HG03095 (cell line): ENCODE results near the gene ADCY5.
"Not testable (repeated sequence)": the region's sequence is repeated elsewhere in the genome, so short reads cannot be mapped to it uniquely, and the experiment has no call there.

ENCODE experiments used
- ATAC-seq: cut with Tn5 transposase; IDR thresholded peaks from one replicate; pipeline ENCODE4 v1.9.1; 2021; ENCODE audit warnings: moderate library complexity; ENCODE audit not compliant: unreplicated experiment

ADCY5 gene

DNA sequence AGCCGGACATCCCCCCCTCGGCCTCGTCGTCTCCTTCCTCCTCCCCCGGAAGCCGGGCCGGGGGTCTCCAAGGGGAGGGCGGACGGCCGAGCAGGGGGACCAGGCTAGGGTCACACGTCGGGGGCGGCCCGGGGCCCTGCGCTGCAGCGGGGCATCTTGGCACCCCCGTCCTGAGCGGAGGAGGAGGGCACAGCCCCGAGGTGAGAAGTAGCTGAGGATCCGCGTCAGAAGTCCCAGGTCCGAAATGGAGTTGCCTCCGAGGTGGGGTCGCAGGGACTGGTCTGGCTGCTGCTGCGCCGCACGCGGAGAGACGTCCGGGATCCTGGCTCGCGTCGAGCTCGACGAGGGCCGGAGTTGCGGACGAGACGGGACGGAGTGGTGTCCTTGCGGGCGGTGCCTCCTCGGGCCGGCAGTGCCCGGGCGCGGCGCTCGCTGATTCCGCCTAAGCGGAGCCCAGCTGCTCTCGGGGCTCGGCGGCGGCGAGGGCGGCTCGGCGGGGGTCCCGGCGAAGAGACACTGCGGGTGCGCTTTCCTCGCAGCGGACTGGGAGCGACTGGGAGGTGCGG is at the start of gene ADCY5:
Gene ADCY5 (minus strand): TSS at position 555 of the 566 bp plus-strand sequence. CDS start 545 bp downstream, at position 10.
- ATAC-seq: no peak

DNA sequence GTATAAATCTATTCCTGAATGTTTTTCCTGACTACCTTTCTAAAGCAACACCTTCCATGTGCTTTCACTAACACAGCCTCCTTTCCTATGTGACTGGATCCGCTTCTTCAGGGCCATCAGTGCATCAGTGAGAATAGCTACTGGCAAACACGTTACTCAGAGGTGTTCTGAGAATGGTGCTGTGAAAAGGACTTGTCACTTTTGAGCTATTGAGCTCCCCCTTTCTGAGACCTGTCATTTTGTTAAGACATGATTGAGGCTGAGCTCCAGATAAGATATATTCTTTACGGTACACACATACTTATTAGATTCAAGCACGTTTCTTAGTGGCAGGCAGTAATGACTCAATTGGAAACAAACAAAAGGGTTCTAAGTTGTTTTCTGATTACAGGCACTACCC is 45.0 kb upstream of the ADCY5 start:
- no peak for ATAC-seq

DNA sequence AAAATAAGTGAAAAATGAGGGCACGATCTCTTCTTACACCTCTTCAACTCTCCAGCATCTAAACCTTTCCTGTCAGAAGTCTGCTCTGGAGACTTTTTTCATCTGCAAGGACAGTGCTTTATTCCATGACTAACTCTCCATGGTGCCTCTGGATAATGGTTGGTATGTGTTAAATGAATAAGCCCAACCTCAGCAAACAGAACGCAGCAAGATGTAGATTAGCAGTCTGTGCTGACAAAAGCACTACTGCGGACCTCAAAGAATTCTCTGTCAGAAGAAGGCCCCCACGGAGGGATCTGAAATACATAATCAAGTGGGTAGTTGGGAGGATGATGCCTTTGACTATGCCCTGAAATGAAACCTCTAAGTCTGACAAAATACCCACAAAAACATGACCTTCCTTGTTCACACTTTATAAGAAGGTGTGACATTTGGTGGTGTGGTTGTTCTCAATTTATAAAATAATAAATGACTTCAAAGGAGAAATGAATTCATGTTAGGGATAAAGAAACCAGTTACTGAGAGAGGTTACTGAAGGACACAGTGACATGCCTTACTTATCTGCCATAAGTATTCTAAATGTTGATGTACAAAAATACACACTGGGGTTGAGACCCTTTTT is 43.2 kb upstream of the ADCY5 start:
- no peak for ATAC-seq

DNA sequence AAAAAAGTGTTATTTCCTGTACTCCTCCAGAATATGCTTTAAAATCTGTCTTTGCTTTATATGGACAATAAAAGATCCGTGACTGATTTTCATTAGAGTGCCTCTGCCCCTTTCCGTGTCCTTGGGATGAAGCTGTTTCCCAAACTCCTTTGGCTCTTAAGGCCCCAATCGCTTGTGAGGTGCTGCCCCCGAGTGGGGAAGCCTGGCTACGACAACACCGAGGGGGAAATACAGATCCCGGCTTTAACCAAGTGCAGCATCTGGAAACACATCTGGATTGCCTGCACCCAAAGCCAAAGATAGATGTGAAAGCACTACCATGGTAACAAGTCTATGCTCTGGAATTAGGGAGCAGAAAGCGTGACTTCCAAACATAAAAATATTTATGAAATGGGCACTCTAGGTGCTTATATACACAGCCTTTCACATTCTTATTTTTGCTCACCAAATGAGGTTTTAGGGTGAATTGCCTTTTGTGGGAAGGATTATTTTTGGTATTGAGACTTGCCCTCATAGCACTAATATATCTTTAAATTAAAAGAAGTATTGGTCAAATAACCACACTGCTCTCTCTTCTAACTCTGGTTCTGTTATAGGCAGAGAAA is 40.6 kb upstream of the ADCY5 start:
- ATAC-seq: no peak

DNA sequence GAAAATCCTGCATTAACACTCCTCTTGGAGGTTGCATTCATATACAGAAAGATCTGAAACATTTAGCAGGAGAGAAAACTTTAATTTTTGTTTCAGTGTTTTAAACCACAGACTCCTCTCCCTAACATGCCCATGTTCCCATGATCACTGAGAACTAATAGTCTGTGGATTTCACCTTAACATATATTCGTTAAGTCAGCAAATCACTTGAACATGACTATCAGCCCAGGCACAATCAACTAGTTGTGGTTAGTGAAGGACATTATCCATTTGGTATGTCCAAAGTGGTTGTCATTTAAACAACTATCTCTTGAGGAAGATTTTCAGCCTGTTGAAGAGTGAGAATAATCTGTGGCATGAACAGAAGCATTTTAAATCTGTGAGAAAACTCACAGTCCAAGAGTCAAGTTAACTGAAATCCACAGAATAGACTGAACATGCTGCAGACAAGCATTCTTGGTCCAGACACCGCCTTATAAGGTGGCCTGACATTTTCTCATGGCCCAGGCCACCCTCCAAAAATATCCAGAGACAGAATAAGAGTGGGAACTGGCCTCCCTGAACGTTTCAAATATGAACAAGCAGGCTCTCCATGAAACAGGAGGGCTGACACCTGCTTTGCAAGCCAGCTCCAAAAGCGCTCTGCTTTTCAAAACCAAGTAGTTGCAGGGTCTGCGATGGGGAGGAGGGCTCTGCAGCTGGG is 39.9 kb upstream of the ADCY5 start:
- no peak for ATAC-seq

DNA sequence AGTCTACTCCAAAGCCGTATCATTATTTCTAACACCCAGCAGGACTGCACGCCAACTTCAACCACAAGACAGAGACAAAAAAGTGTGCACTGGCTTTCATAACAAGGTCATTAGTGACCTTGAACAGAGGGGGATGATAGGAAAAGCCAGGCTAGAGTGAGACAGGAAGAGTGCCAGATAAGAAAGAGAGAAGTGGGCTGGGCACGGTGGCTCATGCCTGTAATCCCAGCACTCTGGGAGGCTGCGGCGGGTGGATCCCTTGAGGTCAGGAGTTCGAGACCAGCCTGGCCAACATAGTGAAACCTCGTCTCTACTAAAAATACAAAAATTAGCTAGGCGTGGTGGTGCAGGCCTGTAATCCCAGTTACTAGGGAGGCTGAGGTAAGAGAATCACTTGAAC is 38.2 kb upstream of the ADCY5 start:
- ATAC-seq: not testable (repeated sequence)

DNA sequence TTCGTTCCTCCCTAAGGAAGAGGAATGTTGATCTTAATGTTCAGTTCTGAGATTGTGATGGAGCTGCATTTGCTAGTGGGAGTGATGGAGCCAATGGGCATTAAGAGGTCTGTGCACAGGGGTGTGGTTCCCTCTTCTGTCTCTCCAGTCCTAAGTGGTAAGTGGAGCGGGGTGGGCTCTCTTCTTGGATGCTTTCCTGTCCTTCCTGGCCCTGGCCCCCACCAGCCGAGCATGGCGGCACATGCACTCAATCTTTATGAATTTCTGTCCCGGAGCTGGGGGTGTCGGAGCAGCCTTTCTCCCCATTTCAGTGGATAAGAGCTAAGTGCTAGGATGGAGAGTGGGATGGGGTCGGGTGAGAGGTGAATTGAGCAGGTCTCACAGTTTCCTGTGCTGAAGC is 37.6 kb upstream of the ADCY5 start:
- no peak for ATAC-seq

DNA sequence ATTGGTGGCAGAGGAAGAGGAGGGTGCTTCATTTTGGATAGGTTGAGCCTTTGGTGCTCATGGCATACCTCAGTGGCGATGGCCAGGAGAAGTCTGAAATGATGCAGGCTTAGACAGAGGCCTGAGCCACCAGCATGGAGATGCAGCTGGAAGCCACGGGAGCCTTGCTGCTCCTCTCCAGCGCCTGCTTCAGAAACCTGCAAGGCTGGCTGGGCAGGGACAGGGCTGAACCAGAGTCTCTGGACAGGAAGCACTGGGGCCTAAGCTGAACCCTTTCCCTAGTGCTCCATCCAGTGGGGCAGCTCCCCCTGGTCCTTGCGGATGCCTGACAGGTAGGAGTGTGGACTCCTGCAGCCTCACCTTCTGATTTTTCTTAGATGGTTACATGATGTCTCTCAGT is 36.7 kb upstream of the ADCY5 start:
- ATAC-seq: no peak

DNA sequence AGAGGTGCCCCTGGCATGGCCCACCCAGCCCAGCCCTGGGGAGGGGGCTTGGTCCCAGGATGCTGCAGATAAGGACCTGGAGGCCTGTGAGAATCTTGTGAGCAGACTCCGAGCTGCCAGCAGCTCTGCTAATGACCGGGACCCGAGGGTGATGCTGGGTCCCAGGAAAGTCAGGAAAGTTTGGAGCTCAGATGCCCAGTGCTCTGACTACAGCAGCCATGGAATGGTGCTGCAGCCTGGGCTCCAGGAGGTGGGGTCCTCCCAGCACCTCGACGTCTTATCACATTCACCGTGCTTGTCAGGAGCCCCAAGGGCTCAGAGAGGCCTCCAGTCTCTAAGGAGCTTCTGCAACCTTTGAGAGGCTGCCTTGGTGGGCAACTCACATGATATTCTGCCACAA is 34.3 kb upstream of the ADCY5 start:
- no peak for ATAC-seq

DNA sequence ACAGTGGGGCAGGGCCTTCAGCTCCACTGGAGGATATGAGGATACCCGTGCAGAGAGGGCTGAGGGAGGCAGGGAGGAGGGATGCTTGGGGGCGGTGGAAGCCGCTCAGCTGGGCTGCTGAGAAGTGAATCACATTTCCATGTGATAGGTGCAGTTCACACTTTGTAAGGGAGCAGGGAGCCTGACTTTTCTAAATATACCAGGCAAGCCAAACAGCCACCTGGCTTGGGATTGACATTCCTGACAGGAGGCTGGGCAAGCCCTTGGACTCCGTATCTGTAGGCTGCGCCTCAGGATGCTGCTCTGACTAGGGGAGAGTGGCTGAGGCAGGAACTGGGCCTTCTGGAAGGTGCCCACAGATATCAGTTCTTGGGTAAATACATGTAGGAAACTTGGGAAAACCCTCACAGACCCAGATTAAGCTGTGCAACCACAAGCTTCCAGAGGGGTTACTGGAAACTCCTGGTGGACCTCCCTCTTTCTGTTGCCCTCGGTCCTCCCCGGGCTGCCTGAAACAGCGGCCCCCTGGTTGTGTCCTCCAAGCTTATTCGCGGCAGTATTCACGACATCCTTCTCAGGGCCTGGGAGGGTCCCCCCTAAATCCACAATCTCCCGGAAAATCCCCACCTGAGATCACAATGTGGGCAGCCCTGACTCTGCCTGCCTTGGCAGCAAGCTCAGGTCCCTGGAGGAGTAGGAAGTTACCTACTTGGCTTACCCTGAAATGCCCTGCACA is 33.0 kb upstream of the ADCY5 start:
- ATAC-seq: no peak

DNA sequence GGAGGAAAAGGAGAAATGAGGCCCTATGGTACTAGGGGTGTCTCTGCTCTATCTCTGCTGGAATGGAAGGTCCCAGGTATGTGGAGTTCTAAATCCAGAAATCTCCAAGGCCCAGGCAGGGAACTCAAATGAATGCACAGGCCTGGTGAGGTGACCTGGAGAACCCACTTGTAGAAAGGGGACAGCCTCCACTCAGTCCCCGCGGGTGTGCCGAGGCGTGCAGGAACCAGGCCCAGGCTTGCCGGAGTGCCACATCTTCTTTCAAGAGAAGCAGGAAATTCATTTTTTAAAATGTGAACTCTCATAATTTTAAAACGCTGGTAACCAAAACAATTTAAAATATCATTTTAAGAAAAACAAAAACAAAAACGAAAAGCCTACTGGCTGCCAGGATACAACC is 32.2 kb upstream of the ADCY5 start:
- no peak for ATAC-seq

DNA sequence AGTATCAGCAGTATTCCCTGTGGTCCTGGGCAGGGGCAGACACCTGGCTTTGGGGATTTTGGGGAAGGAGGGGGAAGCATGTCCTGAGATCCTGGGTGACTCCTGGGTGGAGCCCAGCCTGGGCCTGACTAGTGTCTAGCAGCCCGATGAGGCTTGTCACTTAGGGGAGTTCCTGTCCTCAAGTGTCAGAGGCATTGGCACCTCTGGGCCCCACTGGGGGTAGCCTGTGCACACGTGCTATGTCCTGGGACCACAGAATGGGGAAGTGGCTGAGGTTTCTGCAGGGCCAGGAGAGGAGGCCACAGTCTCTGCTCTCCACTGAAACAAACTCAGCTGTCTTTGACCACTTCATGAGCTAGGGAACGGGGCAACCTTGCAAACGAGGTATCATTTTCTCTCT is 31.5 kb upstream of the ADCY5 start:
- no peak for ATAC-seq

DNA sequence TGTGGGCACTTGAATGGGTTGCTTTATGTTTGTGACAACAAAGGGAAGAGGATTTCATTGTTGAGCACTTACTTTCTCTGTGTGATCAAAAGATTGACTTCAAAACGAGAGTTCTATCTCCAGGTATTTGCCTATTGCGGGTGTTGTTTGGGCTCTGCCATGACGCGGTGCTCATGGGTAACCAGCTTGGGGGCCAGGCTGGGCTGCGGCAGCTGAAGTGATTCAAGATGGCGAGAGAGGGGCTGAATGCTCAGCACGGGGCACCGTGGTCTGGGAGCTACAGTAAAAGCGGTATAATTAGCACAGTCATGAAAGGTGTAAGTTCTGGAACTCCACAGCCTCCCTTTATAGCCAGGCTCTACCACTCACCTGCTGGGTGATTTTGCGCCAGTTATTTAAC is 31.0 kb upstream of the ADCY5 start:
- no peak for ATAC-seq

DNA sequence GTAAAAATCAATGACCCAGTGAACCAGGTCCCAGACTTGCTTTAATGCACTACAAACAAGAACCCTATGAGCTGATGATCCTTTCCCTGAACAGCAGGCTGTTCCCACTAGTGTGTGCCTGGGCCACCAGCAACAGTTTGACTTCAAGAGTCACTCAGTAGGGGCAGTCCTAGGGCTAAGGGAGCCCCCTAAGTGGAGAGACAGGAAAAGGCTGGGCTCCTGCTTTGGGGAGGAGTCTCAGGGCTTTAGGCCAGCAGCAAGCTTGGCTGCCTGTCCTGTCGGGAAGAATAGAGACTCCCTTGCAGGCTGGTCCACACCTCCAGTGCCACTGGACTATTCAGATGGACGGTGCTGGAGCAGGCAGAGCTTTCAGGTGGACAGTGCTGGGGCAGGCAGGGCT is 29.4 kb upstream of the ADCY5 start:
- ATAC-seq: no peak

DNA sequence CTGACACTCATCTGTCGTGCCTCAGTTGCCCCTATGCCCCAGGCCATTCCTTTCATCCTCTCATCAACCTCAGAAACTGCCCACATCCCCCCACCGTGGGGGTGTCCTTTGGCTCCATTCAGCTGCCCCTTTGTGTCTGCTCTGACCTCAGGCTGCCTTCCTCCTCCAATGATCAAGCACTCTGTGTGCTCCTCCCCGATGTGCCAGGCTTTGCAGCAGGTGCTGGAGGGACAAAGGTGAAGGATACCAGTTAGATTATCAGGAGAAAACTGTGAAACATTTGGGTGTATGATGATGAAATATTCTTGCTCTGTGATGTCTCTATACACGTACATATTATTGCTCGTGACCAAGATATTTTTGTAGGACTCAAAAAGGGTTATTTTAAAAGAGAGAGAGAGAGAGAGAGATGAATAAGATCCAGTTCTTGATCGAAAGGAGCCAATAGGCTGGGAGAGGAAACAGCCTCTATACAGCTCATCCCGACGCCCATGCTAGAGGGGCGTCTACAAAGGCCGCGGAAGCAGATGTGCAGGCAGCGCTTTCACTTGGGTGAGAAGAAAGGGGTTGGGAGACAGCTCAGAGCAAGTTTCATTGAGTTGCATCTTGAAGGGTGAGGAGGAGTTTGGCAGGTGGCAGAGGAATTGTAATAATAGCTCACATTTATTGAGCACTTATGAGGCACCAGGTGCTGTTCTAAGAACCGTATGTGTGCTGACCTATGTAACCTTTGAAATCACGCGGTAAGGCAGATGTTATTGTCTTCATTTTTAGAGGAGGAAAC is 28.3 kb upstream of the ADCY5 start:
- ATAC-seq: no peak

DNA sequence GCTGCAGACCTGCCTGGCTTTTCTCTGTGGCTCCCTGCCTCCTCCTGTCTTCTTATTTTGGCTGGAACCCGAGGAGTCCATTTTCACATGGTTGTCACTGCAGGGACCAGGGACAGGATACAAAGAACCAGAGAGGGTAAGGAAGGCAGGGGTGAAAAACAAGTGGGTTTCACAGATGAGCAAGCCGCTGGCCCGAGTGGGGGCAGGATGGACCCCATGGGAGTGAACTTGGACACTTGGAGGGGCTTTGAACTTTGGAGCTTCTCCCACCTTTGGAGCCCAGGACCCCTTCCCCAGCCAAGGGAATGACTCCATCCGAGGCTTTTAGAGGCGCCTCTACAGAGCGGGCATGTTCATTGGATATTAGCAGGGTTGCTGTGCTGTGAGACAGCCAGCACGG is 26.9 kb upstream of the ADCY5 start:
- no peak for ATAC-seq

DNA sequence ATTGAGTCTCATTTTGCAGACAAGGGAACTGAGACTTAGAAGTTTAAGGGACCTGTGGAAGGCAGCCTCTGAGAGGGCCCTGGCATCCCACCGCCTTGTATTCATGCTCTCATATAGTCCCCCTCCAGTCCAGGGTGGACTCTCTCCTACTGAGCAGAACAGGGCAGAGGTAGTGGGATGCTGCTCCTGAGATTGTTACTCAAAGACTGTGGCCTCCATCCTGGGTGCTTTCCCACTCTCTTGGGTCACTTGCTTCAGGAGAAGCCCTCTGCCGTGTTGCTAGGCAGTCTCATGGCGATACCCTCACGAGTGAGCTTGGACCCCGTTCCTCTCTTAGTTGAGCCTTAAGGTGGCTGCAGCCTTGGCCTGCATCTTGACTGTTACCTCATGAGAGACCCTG is 22.2 kb upstream of the ADCY5 start:
- ATAC-seq: no peak

DNA sequence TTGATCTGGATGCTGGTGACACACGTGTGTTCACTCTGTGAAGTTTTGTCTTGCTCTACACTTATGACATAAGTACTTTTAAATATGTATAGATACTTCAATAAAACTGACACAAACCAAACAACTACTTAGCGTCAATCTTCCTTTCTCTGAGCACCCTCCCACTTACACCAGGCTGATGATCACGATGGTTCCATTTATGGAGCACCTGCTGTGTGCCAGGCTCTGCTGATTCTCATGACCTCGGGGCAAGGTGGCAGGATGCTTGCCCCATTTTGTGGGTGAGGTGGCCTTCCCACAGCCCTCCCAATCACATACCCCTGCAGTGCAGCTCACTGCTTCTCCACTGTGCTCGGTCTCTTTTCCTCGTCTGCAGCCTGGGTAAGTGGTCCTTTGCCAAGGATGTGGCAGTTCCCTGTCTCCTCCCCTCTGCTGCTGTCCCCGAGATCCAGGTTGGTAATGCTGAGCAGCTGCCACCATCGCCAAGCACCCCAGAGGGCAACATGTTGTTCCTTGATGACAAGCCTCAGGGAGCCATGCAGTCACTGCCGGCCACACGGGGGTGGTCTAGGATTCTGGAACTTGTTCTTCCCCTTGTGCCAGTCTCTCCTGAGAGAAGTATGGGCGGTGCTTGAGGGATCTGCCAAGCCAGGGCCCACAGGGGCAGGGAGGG is 20.6 kb upstream of the ADCY5 start:
- no peak for ATAC-seq

DNA sequence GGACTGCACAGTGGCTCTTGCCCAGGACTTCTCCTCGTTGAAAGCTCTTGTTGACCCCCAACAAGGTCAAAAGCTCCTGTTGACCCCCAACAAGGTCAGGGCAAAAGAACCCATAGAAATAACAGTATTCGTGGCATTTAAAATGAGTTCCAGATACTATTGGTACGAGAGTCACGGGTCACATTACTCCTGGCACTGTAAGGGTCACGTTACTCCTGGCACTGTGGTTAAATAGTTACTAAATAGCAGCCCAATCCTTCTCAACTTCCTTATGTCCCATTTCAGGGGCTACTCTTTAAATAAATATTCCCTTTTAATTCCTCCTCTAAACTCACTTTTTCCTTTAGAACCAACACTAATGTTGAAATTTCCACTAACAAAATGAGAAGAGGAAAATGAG is 18.2 kb upstream of the ADCY5 start:
- ATAC-seq: no peak

DNA sequence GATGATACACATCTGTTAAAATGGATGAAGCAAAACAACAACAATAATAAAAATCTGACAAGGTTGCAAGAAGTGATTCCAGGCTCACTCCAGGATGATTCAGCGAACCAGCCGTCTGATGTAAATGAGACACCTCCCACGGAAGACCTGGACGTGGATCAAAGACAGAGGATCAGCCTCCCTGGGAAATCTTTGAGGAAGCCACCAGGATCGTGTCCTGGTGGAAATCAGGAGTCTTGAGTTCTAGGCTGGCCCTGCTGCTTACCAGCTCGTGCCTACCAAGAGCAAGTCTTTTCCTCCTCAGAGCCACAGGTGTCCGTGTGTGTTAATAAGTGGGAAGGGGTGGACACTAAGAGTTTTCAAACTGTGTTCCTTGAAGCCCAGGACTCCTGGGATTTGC is 15.3 kb upstream of the ADCY5 start:
- ATAC-seq: no peak
